GM12892 (cell line): Measurements from ENCODE around the gene FBLN2.

Experiments
- POLR2A ChIP-seq: IDR thresholded peaks from 2 replicates; pipeline ENCODE4 v1.6.1; 2011; ENCODE audit warnings: low read depth, low read length, control low read depth
- POLR2AphosphoS5 ChIP-seq: IDR thresholded peaks from 2 replicates; pipeline ENCODE4 v1.6.1; 2011; ENCODE audit warnings: low read depth, low read length, control low read depth
- TAF1 ChIP-seq: IDR thresholded peaks from 2 replicates; pipeline ENCODE4 v1.6.1; 2011; ENCODE audit warnings: low read depth, mild to moderate bottlenecking, control low read depth, low read length, borderline replicate concordance

- TF ChIP-seq POLR2A (no peak), POLR2AphosphoS5 (no peak), TAF1 (no peak)
Measured at GRCh38 chr3:13653631-13654279, 104.8 kb downstream of the FBLN2 start.
